Tibial nerve (tissue), 4 donors: Measurements from ENCODE around the gene CFAP46.

Source experiments
- EP300 ChIP-seq, 2 donors: sonication (generic); formaldehyde crosslinking; IDR thresholded peaks; one replicate each; pipeline ENCODE4 v1.6.1; 2017; ENCODE audit warnings: antibody characterized with exemption in 2 of 2, mild to moderate bottlenecking in 1 of 2
- POLR2A ChIP-seq, 2 donors: fragments of 450-650 bp; IDR thresholded peaks; one replicate each; pipeline ENCODE4 v1.6.1; 2017; ENCODE audit warnings: antibody characterized with exemption in 2 of 2, mild to moderate bottlenecking in 2 of 2, moderate library complexity in 2 of 2
- TF ChIP-seq, protein P1 (sequence below), 5 experiments: fragments of 200-600 bp in 3 of 5; fragments of 450-650 bp in 2 of 5; sonication (generic) in 3 of 5; IDR thresholded peaks; one replicate each; pipeline ENCODE4 v1.5.1; 2016 to 2019; ENCODE audit warnings: antibody characterized with exemption in 5 of 5, mild to moderate bottlenecking in 3 of 5, moderate library complexity in 2 of 5

DNA sequence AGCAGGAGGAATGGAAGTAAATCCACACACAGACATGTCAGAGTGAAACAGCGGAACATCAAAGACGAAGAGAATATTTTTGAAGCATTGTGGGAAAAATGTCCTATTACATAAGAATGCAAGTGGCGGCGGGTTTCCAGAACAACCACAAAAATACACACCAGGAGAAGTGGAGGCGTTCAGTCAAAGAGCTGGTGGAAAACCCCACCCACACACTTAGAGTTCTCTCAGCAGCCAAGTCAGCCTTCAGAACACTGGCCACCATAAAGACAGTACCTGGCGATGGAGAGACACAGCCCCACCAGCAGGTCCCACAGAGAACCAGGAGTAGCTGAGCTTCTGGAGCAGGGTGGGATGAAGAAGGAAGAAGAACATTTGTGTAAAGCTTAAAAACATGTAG lies 180.1 kb downstream of the CFAP46 start:
- no peak for TF ChIP-seq POLR2A (IDR thresholded peaks at IDR 0.05)
- TF ChIP-seq, protein P1, sequence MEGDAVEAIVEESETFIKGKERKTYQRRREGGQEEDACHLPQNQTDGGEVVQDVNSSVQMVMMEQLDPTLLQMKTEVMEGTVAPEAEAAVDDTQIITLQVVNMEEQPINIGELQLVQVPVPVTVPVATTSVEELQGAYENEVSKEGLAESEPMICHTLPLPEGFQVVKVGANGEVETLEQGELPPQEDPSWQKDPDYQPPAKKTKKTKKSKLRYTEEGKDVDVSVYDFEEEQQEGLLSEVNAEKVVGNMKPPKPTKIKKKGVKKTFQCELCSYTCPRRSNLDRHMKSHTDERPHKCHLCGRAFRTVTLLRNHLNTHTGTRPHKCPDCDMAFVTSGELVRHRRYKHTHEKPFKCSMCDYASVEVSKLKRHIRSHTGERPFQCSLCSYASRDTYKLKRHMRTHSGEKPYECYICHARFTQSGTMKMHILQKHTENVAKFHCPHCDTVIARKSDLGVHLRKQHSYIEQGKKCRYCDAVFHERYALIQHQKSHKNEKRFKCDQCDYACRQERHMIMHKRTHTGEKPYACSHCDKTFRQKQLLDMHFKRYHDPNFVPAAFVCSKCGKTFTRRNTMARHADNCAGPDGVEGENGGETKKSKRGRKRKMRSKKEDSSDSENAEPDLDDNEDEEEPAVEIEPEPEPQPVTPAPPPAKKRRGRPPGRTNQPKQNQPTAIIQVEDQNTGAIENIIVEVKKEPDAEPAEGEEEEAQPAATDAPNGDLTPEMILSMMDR (IDR thresholded peaks at IDR 0.05), result no peak
- TF ChIP-seq EP300 (IDR thresholded peaks at IDR 0.05), result no peak
